Stomach (tissue), 4 donors: ENCODE measurements around the gene ZCRB1.

Experiments
- CTCF ChIP-seq, 7 experiments: fragments of 450-650 bp in 4 of 7; fragments of 200-600 bp in 3 of 7; sonication (generic) in 3 of 7; IDR thresholded peaks; one replicate each; pipeline ENCODE4 v1.5.1; 2016 to 2019; ENCODE audit warnings: antibody characterized with exemption in 7 of 7, control low read depth in 2 of 7, mild to moderate bottlenecking in 1 of 7
- EP300 ChIP-seq: sonication (generic); formaldehyde crosslinking; IDR thresholded peaks from one replicate; pipeline ENCODE4 v1.6.1; 2017; ENCODE audit warnings: antibody characterized with exemption
- POLR2A ChIP-seq, 4 donors: fragments of 450-650 bp; IDR thresholded peaks; one replicate each; pipeline ENCODE4 v1.6.1; 2016; ENCODE audit warnings: antibody characterized with exemption in 4 of 4, control low read depth in 2 of 4, mild to moderate bottlenecking in 1 of 4, moderate library complexity in 1 of 4
- POLR2AphosphoS5 ChIP-seq, 3 donors: sonication (generic); formaldehyde crosslinking; IDR thresholded peaks; one replicate each; pipeline ENCODE4 v1.6.1; 2016; ENCODE audit warnings: antibody characterized with exemption in 3 of 3

- TF ChIP-seq POLR2A (IDR thresholded peaks at IDR 0.05) (no peak), CTCF (IDR thresholded peaks at IDR 0.05) (no peak), EP300 (no peak), POLR2AphosphoS5 (IDR thresholded peaks at IDR 0.05) (no peak)
These were observed 59.2 kb downstream of the ZCRB1 start for GRCh38 chr12:42266579-42267230.
